ENCODE data around the gene DLX3. TPM values are rescaled to one million over a fixed set of nuclear protein-coding genes. Genes with fewer than 3 reads are reported as not detected.

DLX3 gene
- total and polyA plus RNA-seq, 2 of the 8 experiments (the other 6 are each of a cell fraction or from before 2014, with no cell fraction given), result 0.15 to 0.20 TPM

DNA sequence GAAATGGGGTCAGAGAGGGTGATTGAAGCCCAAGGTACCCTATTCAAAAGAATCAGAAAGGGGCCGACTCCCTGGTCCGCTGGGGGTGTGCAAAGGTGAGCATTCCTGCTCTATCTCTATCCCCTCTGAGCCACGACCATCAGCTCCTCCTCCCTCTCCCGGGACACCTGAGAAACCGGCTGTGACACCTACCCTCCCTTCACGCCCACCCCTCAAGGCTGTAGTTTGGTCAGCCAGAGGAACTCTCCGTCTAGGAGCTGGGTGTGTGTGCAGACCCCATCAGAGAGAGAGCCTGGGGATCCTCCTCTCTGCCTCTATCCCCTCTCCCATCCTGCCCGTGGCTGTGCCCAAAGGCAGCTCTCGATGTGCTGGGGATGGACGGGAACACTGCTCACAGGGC lies 53.6 kb downstream of the DLX3 start:
- Histone ChIP-seq H3K4me3 (ENCODE audit: extremely low read depth in 1 of 4, insufficient read depth in 2 of 4, low read depth in 3 of 4, low read length in 4 of 4) (no peak overlapping the region), H4K91ac (replicated peaks; ENCODE audit: insufficient read length, low read length) (no peak overlapping the region)
- WGBS, 2 experiments (ENCODE audit: extremely low coverage in 1 of 2, insufficient coverage in 1 of 2, insufficient read length in 1 of 2, insufficient replicate concordance in 2 of 2, low coverage in 1 of 2, low lambda C conversion rate in 2 of 2, missing lambda C conversion rate in 1 of 2), result 73% methylated on average over 10 of the region's 10 CpGs; no CpG with 5 or more reads in 1 of the 2 experiments

More for the DNA sequence above, 53.6 kb downstream of the DLX3 start:
- Histone ChIP-seq H3K23me2 (ENCODE audit: low read depth, low read length) (0 out of 2 replicates have a peak, but pooled peaks cover 2% of the 10 kb centered on the region), H3K9me3 (ENCODE audit: insufficient read depth in 2 of 2, low read depth in 1 of 2, low read length in 1 of 2) (no peaks in the 10 kb centered on the region), H2BK12ac (ENCODE audit: low read depth, low read length) (no peak overlapping the region), H4K5ac (ENCODE audit: insufficient read length, low read depth, low read length) (no peak overlapping the region), H3K79me1 (ENCODE audit: low read depth, low read length) (no peaks in the 10 kb centered on the region), H3K56ac (replicated peaks; ENCODE audit: insufficient read length, low read depth, low read length) (no peak overlapping the region), H3K27me3 (replicated peaks in 1 of 4; ENCODE audit: control insufficient read depth in 3 of 4, extremely low read depth in 1 of 4, insufficient read depth in 3 of 4, low read length in 3 of 4) (peaks cover 0 to 8% (median 0%) of the 10 kb centered on the region in 4 experiments; a peak in 2 of 7 replicates), H3K27ac (ENCODE audit: low read depth, low read length) (no peak overlapping the region), H2BK15ac (ENCODE audit: low read length) (no peak overlapping the region), H3K14ac (ENCODE audit: insufficient read length) (no peak overlapping the region), H3K23ac (ENCODE audit: insufficient read length) (no peak overlapping the region), H3K18ac (ENCODE audit: extremely low read depth, low read length) (no peak overlapping the region), H3K4ac (replicated peaks; ENCODE audit: insufficient read length, low read depth, low read length) (no peak overlapping the region), H2BK20ac (ENCODE audit: low read length) (no peak overlapping the region), H3K79me2 (ENCODE audit: control insufficient read depth in 1 of 2, insufficient read depth in 2 of 2, low read length in 2 of 2) (no peaks in the 10 kb centered on the region), H4K8ac (ENCODE audit: extremely low read depth, insufficient read depth, low read length) (no peak overlapping the region), H2BK120ac (replicated peaks; ENCODE audit: low read depth, low read length) (no peak overlapping the region), H3K36me3 (ENCODE audit: control insufficient read depth in 2 of 4, insufficient read depth in 4 of 4, low read length in 3 of 4) (no peaks in the 10 kb centered on the region), H3K4me1 (replicated peaks in 1 of 4; ENCODE audit: control insufficient read depth in 3 of 4, insufficient read depth in 4 of 4, low read length in 3 of 4) (peaks cover 0 to 6% (median 3%) of the 10 kb centered on the region in 4 experiments; a peak in 3 of 7 replicates), H2AFZ (ENCODE audit: low read length) (no peak overlapping the region), H3K9ac (replicated peaks in 1 of 4; ENCODE audit: extremely low read depth in 1 of 4, low read depth in 3 of 4, low read length in 3 of 4) (no peak overlapping the region), H2AK5ac (ENCODE audit: low read depth, low read length) (no peak overlapping the region), H2BK5ac (ENCODE audit: low read depth, low read length) (no peak overlapping the region), H3K4me2 (ENCODE audit: insufficient read depth in 1 of 2, low read depth in 2 of 2, low read length in 2 of 2) (no peak overlapping the region), H4K20me1 (replicated peaks in 1 of 2; ENCODE audit: control insufficient read depth in 1 of 2, insufficient read depth in 2 of 2, low read length in 2 of 2) (no peaks in the 10 kb centered on the region)
- DNase-seq (ENCODE audit: low read depth in 1 of 2, low spot score in 2 of 2) (no peak), FAIRE-seq (no peak)
- POLR2A ChIA-PET (ENCODE audit: partially characterized antibody), result interaction anchor here (0.6 to 1.2 kb wide), 2 partner anchors 9 to 11 kb away, joined by 3 to 5 read pairs; no protein-coding TSS in a partner anchor
- TF ChIP-seq SP4 (IDR thresholded peaks at IDR 0.05; ENCODE audit: low read length), result no peak
- TF ChIP-seq POLR2AphosphoS5 (IDR thresholded peaks at IDR 0.05; ENCODE audit: low read depth, low read length), result no peak
- no peak for TF ChIP-seq SIX5 (IDR thresholded peaks at IDR 0.05; ENCODE audit: low read depth, low read length)
- TF ChIP-seq TCF12 (IDR thresholded peaks at IDR 0.05; ENCODE audit: low read depth, low read length), result no peak
- TF ChIP-seq CTCF (IDR thresholded peaks at IDR 0.05; ENCODE audit: control extremely low read depth in 1 of 3, insufficient read depth in 1 of 3, low read depth in 1 of 3, low read length in 3 of 3), result no peak
- no peak for TF ChIP-seq FOSL1 (IDR thresholded peaks at IDR 0.05; ENCODE audit: insufficient read depth, low read depth, low read length)
- CTCF ChIA-PET (ENCODE audit: partially characterized antibody), result interaction anchor here (0.7 to 9.2 kb wide), 18 partner anchors 8 to 85 kb away, joined by 3 to 98 read pairs (median 4); partner anchors contain the start of gene DLX3
